GM12865 (cell line): Measurements from ENCODE around the gene TOR1AIP2.

Experiments used
- DNase-seq: peaks from one replicate; pipeline ENCODE4 v3.0.0; 2010; ENCODE audit warnings: low read depth
- H3K4me3 ChIP-seq: 2 replicates; pipeline ENCODE4 v1.5.1; 2011; ENCODE audit warnings: mild to moderate bottlenecking, low read depth, low read length, control low read depth
- CTCF ChIP-seq: IDR thresholded peaks from 2 replicates; pipeline ENCODE4 v1.5.1; 2011; ENCODE audit warnings: low read length, control low read depth, low read depth, inconsistent platforms; ENCODE audit not compliant: insufficient read depth; ENCODE audit errors: missing control alignments

The TOR1AIP2 gene

GRCh38 chr1:179818743-179819173 is 58.8 kb downstream of the TOR1AIP2 start:
- TF ChIP-seq CTCF = no peak
- H3K4me3 ChIP-seq = no peak overlapping the region
- DNase-seq = no peak

GRCh38 chr1:179818260-179818659 is 59.3 kb downstream of the TOR1AIP2 start:
- H3K4me3 ChIP-seq = no peak overlapping the region
- TF ChIP-seq CTCF = no peak
- DNase-seq = no peak

- TF ChIP-seq CTCF = no peak
- no peak overlapping the region for H3K4me3 ChIP-seq
- DNase-seq = no peak
Observed at GRCh38 chr1:179817789-179818188, 59.8 kb downstream of the TOR1AIP2 start.

- no peak overlapping the region for H3K4me3 ChIP-seq
- no peak for DNase-seq
- no peak for TF ChIP-seq CTCF
Observed at GRCh38 chr1:179817056-179817455, 60.5 kb downstream of the TOR1AIP2 start.

GRCh38 chr1:179816196-179816960 is 61.2 kb downstream of the TOR1AIP2 start:
- no peak overlapping the region for H3K4me3 ChIP-seq
- DNase-seq = no peak
- TF ChIP-seq CTCF = no peak

GRCh38 chr1:179815641-179816040 is 62.0 kb downstream of the TOR1AIP2 start:
- no peak for TF ChIP-seq CTCF
- peak overlapping the region; percentile 50 for H3K4me3 ChIP-seq
- no peak for DNase-seq

GRCh38 chr1:179814546-179814838 is 63.1 kb downstream of the TOR1AIP2 start:
- no peak for DNase-seq
- no peak for TF ChIP-seq CTCF
- H3K4me3 ChIP-seq = peak overlapping the region; percentile 50; the same call in 1 of the 2 replicates
